Activated CD8-positive, alpha-beta T cell treated with anti-CD3 and anti-CD28 coated beads for 36 hours (primary cell): Measurements from ENCODE around the gene SLC25A25. TPM values are rescaled to one million over a fixed set of nuclear protein-coding genes. Genes with fewer than 3 reads are reported as not detected.
"Not testable (repeated sequence)": the region's sequence is repeated elsewhere in the genome, so short reads cannot be mapped to it uniquely, and the experiment has no call there.

ENCODE experiments used
- ATAC-seq: fragments of 200-7000 bp; cut with Tn5 transposase; one replicate; pipeline ENCODE4 v1.10.0; 2021; ENCODE audit warnings: mild to moderate bottlenecking, moderate library complexity
- CTCF ChIA-PET: fragments of 350-600 bp; sonication (Branson Sonifier 250); formaldehyde crosslinking; loops from one replicate; lab custom pipeline; 2021; ENCODE audit warnings: antibody characterized with exemption; lab: Charles Lee
- POLR2A ChIA-PET: fragments of 350-600 bp; sonication (Branson Sonifier 250); formaldehyde crosslinking; loops from one replicate; lab custom pipeline; 2021; ENCODE audit warnings: antibody characterized with exemption; lab: Charles Lee
- DNase-seq: peaks from one replicate; pipeline ENCODE4 v3.0.0-alpha.2; 2020
- H3K27ac Mint-ChIP-seq: one replicate; pipeline ENCODE4 v1.8.0; 2021; ENCODE audit warnings: mild to moderate bottlenecking, mixed read lengths
- H3K27me3 Mint-ChIP-seq: one replicate; pipeline ENCODE4 v1.8.0; 2021; ENCODE audit warnings: mixed read lengths
- H3K36me3 Mint-ChIP-seq: one replicate; pipeline ENCODE4 v1.8.0; 2021; ENCODE audit warnings: low read depth, mixed read lengths
- H3K4me1 Mint-ChIP-seq: one replicate; pipeline ENCODE4 v1.8.0; 2021; ENCODE audit warnings: low read depth, mixed read lengths
- H3K4me3 Mint-ChIP-seq: one replicate; pipeline ENCODE4 v1.8.0; 2021; ENCODE audit warnings: mild to moderate bottlenecking, moderate library complexity, mixed read lengths
- H3K9me3 Mint-ChIP-seq: one replicate; pipeline ENCODE4 v1.8.0; 2021; ENCODE audit warnings: mixed read lengths
- CTCF ChIP-seq: fragments of 200-600 bp; IDR thresholded peaks from one replicate; pipeline ENCODE4 v1.8.0; 2022; ENCODE audit warnings: antibody characterized with exemption, mild to moderate bottlenecking
- intact Hi-C: fragments of 100-400 bp; cut with micrococcal nuclease; formaldehyde crosslinking; loops from one replicate; pipeline ENCODE4 v1.10.0; 2022
- total RNA-seq, 2 experiments: library from RNA; stranded (reverse); gene quantifications; one replicate each; pipeline ENCODE4 v1.2.3, GENCODE V29; 2021

Gene SLC25A25
- total RNA-seq, 2 experiments from 2014 or later = 12.9 to 14.6 TPM

GRCh38 chr9:128065907-128066712, 1.9 kb upstream of the SLC25A25 start:
- DNase-seq (no peak), ATAC-seq (no peak)
- Mint-ChIP-seq H3K4me3 (no peak overlapping the region), H3K9me3 (no peaks in the 10 kb centered on the region), H3K4me1 (peaks cover 50% of the 10 kb centered on the region), H3K27ac (no peak overlapping the region), H3K36me3 (peaks cover 23% of the 10 kb centered on the region), H3K27me3 (no peaks in the 10 kb centered on the region)
- intact Hi-C loops = loop anchor here (5.0 kb wide), 1 partner anchor 39 kb away; no protein-coding TSS in a partner anchor
- CTCF ChIA-PET = interaction anchor here (1.3 to 5.5 kb wide), 8 partner anchors 10 to 145 kb away, joined by 3 to 32 read pairs (median 8); no protein-coding TSS in a partner anchor
- POLR2A ChIA-PET = interaction anchor here (0.6 to 1.8 kb wide), 10 partner anchors 9 to 84 kb away, joined by 3 to 9 read pairs (median 4); no protein-coding TSS in a partner anchor
- no peak for TF ChIP-seq CTCF

- no peaks in the 10 kb centered on the region for H3K9me3 Mint-ChIP-seq
- H3K27ac Mint-ChIP-seq = no peak within 1 kb of the TSS
- H3K27me3 Mint-ChIP-seq = no peaks in the 10 kb centered on the region
- ATAC-seq (peak; percentile 70), DNase-seq (peak; percentile 97)
- no peak for TF ChIP-seq CTCF
- H3K36me3 Mint-ChIP-seq = peaks cover 21% of the 10 kb centered on the region
- H3K4me1 Mint-ChIP-seq = peaks cover 48% of the 10 kb centered on the region
- ChIA-PET CTCF (interaction anchor here (0.7 to 5.5 kb wide), 8 partner anchors 11 to 125 kb away, joined by 3 to 32 read pairs (median 5); no protein-coding TSS in a partner anchor), POLR2A (interaction anchor here (0.6 to 1.8 kb wide), 14 partner anchors 8 to 114 kb away, joined by 3 to 9 read pairs (median 3); no protein-coding TSS in a partner anchor)
- intact Hi-C loops = loop anchor here (5.0 kb wide), 1 partner anchor 40 kb away; no protein-coding TSS in a partner anchor
- H3K4me3 Mint-ChIP-seq = peak within 1 kb of the TSS; percentile 96
Observed at GRCh38 chr9:128066713-128067644, 1.1 kb upstream of the SLC25A25 start, which contains the start of gene NAIF1. TSS of gene NAIF1 (minus strand) at chr9:128067320. CDS start at chr9:128067101, 219 bp downstream.

- ChIA-PET CTCF (interaction anchor here (2.7 kb wide), 1 partner anchor 49 kb away, joined by 12 read pairs; no protein-coding TSS in a partner anchor), POLR2A (interaction anchor here (1.0 to 2.1 kb wide), 5 partner anchors 24 to 90 kb away, joined by 3 to 7 read pairs (median 3); no protein-coding TSS in a partner anchor)
- peak overlapping the region; percentile 96 for H3K4me3 Mint-ChIP-seq
- intact Hi-C loops = loop anchor here (5.0 kb wide), 1 partner anchor 41 kb away; no protein-coding TSS in a partner anchor
- H3K9me3 Mint-ChIP-seq = no peaks in the 10 kb centered on the region
- DNase-seq = peak; percentile 64
- no peak for TF ChIP-seq CTCF
- no peaks in the 10 kb centered on the region for H3K27me3 Mint-ChIP-seq
- ATAC-seq = no peak
- peaks cover 50% of the 10 kb centered on the region for H3K4me1 Mint-ChIP-seq
- H3K27ac Mint-ChIP-seq = peak overlapping the region; percentile 87
- peaks cover 25% of the 10 kb centered on the region for H3K36me3 Mint-ChIP-seq
Observed at GRCh38 chr9:128068386-128069205, 564 bp downstream of the SLC25A25 start.

- ChIA-PET POLR2A (interaction anchor here (3.0 kb wide), 1 partner anchor 21 kb away, joined by 10 read pairs; no protein-coding TSS in a partner anchor), CTCF (interaction anchor here (1.0 kb wide), 2 partner anchors 38 to 92 kb away, joined by 3 read pairs; no protein-coding TSS in a partner anchor)
- no peak for DNase-seq
- no peak for TF ChIP-seq CTCF
- Mint-ChIP-seq H3K4me3 (peak overlapping the region; percentile 62), H3K27ac (peak overlapping the region; percentile 87), H3K9me3 (no peaks in the 10 kb centered on the region), H3K27me3 (no peaks in the 10 kb centered on the region), H3K36me3 (peaks cover 24% of the 10 kb centered on the region), H3K4me1 (peaks cover 41% of the 10 kb centered on the region)
- intact Hi-C loops = no loop called here
- ATAC-seq = no peak
Observed at GRCh38 chr9:128070874-128071273, 2.8 kb downstream of the SLC25A25 start.

- ChIA-PET POLR2A (interaction anchor here (0.8 to 3.0 kb wide), 4 partner anchors 16 to 135 kb away, joined by 3 to 10 read pairs (median 4); no protein-coding TSS in a partner anchor), CTCF (interaction anchor here (0.8 to 2.0 kb wide), 5 partner anchors 10 to 93 kb away, joined by 3 to 12 read pairs (median 3); no protein-coding TSS in a partner anchor)
- Mint-ChIP-seq H3K27ac (peak overlapping the region; percentile 87), H3K4me3 (peak overlapping the region; percentile 63), H3K36me3 (peaks cover 21% of the 10 kb centered on the region), H3K4me1 (peaks cover 35% of the 10 kb centered on the region)
- H3K9me3 Mint-ChIP-seq, H3K27me3 Mint-ChIP-seq, intact Hi-C loops, DNase-seq, ATAC-seq: not testable (repeated sequence)
Observed at GRCh38 chr9:128071475-128071874, 3.4 kb downstream of the SLC25A25 start.
